HG03469 (cell line): Measurements from ENCODE around the gene FRMPD4.

Experiments
- ATAC-seq: cut with Tn5 transposase; IDR thresholded peaks from one replicate; pipeline ENCODE4 v1.9.1; 2021; ENCODE audit warnings: mild to moderate bottlenecking, moderate library complexity, moderate number of reproducible peaks; ENCODE audit not compliant: unreplicated experiment

Gene FRMPD4

GRCh38 chrX:12611471-12611870 is 473.2 kb downstream of the FRMPD4 start:
- ATAC-seq = no peak

DNA sequence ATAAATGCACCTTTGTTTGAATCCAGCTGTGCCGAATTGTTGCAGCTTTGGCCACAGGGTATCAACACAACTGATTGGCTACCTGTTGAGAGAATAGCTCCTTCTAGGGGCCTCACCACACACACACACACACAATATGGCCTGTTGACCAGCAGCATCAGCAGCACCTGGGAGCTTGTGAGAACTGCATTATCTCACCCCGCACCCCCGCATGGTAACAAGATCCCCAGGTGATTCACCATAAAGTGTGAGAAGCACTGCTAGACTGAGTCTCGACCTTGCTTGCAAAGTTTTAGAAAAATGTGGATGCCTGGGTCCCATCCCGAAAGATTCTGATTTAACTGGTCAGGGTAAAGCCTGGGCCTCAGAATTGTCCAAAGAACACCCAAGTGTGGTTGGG is 476.0 kb downstream of the FRMPD4 start:
- ATAC-seq = no peak

- no peak for ATAC-seq
Observed at GRCh38 chrX:12615061-12615460, 476.8 kb downstream of the FRMPD4 start.

DNA sequence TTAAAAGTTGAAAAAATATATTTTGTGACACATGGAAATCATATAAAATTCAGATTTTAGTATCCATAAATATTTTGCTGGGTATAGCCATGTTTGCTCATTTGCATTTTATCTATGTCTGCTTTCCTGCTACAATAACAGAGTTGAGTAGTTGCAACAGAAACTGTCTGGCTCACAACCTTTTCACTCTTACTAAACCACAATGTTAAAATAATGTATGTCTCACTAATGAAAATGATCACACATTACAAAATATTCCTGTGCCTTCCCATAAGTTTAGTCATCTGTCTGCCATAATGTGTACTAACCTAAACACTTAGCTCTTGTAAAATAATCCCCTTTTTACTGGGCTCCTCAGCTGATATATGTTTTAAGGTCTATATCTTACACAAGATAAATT is 479.0 kb downstream of the FRMPD4 start:
- ATAC-seq = no peak

DNA sequence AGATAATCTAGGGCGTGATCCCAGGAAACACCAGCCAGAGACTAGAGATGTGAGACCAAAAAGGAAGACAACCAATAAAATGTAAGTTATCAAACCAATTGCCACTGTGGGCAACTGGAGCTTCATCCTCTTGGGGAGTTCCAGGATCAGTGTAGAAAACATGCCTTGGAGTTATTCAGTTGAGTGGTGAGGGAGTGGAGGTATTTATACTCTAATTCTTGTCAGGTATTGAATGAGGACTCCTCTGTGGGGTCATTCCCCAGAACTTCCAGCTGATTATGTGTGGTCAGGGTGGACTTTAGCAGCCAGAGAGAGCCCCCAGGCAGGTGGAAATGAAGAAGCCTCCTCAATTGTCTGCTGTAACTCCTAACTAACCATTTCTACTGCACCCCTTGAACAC is 509.0 kb downstream of the FRMPD4 start:
- ATAC-seq = no peak

- ATAC-seq = no peak
Observed at GRCh38 chrX:12648995-12649394, 510.7 kb downstream of the FRMPD4 start.

DNA sequence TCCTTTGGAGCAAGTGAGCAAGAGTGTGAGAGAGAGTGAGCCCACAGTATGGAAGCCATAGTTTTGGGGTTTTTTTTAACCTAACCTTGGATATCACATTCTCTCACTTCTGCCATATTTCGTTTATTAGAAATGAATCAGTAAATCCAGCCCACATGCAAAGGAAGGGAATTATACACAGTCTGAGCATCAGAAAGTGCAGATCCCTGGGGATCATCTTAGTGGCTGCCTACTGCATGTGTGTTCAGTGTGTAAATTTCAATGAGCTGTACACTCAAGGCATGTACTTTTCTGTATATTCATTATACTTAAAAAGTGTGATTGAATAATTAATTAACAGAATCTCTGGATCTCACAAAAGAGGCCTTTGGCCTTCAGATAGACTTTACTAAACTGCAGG is 519.2 kb downstream of the FRMPD4 start:
- ATAC-seq = no peak

- peak; percentile 70 for ATAC-seq
Observed at GRCh38 chrX:12657881-12658280, 519.6 kb downstream of the FRMPD4 start.

DNA sequence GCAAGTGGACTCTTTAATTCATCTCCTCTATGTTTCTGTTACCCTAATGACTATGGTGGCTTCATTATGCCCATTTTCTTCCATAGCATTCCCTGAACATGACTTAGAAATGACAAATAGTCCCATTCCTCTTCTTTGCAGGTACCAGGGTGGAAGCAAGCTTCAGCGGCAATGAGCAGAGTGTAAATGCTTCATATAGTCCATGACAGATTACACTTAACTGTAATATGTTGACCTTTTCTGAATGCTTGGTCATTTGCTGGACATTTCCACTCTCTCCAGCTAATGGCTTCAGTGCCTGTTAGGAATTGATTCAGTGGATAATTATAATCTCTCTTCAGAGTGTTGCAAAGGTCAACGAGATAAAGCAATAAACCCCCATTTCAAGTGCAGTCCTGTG is 523.2 kb downstream of the FRMPD4 start:
- no peak for ATAC-seq

GRCh38 chrX:12672367-12673106 is 534.3 kb downstream of the FRMPD4 start:
- no peak for ATAC-seq

GRCh38 chrX:12673487-12673886 is 535.2 kb downstream of the FRMPD4 start:
- ATAC-seq = no peak

- ATAC-seq = no peak
Observed at GRCh38 chrX:12679522-12679921, 541.2 kb downstream of the FRMPD4 start.

- ATAC-seq = no peak
Observed at GRCh38 chrX:12681047-12681446, 542.8 kb downstream of the FRMPD4 start.

- ATAC-seq = no peak
Observed at GRCh38 chrX:12685541-12685940, 547.3 kb downstream of the FRMPD4 start.

DNA sequence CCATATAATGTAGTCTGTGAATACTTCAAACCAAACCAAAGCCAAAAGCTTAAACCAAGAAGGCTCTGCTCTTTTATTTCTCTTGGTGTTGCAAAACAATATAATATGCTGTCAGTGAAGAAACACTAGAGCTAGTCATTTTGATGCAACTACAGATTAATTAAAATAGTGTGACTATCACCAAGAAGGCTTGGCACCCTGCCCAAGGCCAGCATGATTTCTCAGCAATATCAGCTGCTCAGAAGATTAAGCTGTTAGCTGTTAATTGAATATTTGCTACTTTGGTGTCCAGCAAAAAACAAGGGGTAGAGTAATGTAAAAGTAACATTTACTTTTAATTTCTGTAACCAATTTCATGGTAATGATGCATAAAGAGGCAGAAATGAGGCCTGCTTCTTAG is 548.1 kb downstream of the FRMPD4 start:
- ATAC-seq = no peak

- ATAC-seq = no peak
Observed at GRCh38 chrX:12690646-12691045, 552.4 kb downstream of the FRMPD4 start.

DNA sequence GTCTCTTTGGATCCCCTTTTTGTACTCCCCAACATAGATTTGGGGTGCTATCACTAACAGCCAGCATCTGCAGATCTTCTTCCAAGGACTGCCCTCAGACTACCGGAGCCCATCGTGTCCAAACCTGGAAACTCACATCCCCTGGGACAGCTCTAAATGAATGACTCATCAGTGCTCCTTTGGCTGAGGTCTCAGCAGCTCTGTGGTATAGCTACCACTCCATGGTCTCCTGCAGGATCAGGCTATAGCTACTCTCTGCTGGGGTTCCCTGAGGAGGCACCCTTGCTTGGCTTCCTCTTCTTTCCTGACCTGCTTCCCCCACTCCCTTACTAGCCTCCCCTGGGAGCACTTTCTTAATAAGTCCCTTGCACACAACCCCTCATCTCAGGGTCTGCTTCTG is 555.5 kb downstream of the FRMPD4 start:
- ATAC-seq = no peak

DNA sequence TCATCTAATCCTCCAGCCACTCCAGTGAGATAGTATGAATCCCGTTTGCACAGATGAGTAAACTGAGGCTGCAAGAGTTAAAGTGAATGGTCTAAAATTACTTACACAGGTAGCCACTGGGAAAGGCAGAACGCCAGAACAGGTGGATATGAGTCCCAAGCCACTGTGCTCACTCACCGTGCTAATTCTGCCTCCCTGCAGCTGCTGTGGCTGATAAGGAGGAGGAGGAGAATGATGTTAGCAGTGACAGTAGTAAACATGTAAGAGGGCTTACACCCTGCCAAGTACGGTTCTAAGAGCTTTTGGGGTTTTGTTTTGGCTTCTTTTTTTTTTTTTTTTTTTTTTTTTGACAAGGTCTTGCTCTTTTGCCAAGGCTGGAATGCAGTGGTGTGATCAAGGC is 562.5 kb downstream of the FRMPD4 start:
- ATAC-seq = no peak

GRCh38 chrX:12701628-12702027 is 563.4 kb downstream of the FRMPD4 start:
- no peak for ATAC-seq

- ATAC-seq = no peak
Observed at GRCh38 chrX:12702509-12703091, 564.3 kb downstream of the FRMPD4 start.

DNA sequence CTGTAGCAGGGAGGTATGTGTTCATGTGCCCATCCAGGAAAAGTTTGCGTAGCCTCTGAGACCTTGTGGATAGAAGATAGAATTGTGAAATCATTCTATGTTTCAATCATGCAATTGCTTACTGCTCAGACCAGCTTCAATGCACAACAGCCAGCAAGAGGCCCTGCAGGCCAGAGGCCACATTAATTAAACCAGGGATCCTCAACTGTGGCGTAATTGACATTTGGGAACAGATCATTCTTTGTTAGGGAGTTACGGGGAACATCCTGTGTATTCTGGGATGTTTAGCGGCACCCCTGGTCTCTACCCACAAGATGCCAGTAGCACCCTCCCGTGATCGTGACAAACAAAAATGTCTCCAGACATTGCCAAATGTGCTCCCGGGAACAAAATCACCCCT is 566.4 kb downstream of the FRMPD4 start:
- no peak for ATAC-seq

DNA sequence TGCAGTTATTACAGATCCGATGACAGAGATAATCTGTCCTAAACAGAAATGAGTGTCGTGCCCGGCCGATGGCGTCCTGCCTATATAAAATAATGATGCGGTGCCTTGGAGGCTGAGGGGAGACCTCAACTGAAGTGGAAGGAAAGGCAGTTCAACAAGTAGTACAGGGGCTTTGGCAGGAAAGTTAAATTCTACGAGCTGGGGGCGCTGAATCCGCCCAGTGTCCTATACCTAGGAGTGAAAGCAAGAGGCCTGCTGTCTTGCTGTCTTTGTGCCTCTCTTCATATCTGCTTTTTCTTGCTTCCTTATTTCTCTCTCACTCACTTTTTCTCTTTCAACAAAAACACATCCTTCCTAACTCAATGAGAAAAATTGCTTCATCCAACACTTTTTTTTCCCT is 570.8 kb downstream of the FRMPD4 start:
- no peak for ATAC-seq
